CD4-positive, alpha-beta T cell treated with Interleukin-17A for 4 hours (primary cell): ENCODE data around the gene EGFL7.

ENCODE experiments used
- DNase-seq: peaks from one replicate; pipeline ENCODE4 v3.0.0-alpha.2; 2020; ENCODE audit warnings: mixed read lengths

EGFL7 gene

DNA sequence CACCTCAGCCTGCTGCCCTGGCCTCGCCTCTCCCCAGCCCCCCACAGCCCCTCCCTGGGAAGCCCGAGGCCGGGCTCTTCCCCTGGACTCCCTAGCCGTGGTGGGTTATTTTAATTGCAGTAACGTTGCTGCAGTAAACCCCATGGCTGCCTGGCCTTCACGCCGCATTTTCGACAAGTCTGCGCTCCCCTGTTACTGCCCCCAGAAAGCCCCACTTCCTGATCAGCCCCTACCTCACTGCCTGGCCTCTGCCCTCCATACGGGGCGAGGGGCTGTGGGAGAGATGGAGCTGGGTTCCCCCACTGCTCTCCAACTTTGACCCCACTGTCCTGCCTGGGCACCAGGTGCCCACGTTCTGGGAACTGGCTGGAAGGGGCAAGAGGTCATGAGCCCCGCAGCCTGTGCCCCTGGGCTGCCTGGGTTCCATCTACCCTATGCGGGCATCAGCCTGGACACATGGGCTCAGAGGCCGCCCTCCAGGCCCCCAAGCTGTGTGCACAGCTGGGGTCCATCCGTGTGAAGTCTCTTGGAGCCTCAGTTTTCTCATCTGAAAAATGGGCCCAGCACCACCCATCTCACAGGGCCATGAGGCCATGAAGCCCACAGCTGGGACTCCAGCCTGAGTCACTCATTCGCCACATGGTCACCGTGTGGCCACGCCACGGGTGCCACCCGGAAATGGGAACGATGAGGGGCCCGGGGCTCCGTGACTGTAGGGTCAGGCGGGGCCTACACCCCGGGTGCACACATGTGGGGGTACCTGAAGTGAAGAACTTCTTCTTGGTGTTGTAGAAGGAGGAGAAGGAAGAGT lies 11.5 kb downstream of the EGFL7 start:
- no peak for DNase-seq

DNA sequence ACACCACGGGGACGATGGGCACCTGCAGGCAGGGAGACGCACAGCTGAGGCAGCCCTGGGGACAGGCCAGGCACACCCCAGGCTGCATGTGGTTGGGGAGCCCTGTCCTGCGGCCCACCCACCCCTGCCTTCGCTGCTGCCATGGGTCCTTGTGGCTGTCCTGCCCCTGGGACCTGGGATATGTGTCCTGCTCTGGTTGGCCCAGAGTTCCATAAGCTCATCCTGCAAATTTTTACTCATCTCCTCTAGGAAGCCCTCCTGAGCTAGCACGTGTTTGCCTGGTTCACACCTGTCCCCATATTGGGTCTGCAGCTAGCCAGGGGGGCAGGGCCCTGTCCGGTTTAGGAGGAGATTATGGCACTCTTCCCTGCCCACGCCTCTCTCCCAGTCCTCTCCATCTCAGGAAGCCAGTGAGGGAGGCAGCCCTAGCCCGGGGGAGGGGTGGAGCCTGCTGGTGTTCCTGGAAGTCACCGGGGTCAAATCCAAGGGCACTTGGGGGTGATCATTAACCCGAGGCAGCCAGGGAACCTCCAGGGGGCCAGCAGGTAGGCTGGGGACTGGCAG lies 12.2 kb downstream of the EGFL7 start:
- DNase-seq: no peak

DNA sequence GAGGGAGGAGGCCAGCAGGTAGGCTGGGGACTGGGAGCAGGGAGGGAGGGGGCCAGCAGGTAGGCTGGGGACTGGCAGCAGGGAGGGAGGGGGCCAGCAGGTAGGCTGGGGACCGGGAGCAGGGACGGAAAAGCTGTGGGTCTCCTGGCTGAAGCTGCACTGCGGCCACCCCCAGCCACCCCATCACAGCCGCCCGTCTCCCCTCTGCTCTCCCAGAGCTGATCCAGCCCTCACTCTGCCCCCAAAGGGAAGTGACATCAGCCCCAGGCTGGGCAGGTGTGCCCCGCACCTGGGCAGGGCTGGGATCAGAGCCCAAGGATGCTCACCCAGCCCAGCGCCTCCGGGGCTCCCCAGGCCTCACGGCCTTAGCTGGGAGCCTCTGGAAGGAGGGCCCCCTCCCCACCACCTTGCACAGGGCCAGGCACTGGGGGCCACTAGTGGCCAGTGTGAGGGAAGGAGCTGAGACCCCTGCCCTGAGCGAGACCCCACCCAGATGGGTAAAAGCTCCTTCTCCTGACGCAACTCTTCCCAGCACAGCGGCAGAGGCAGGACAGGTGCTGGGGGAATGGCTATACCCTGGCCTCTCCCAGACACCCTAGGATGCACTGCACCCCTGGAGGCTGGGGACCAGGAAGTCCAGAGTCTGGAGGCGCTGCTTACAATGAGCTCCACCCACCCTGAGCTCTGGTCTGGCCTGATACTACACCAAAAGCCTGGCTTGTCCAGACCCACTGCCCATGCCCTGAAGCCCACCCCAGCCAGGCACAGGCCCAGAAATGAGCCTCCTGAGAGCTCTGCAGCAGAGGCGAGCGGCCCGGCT lies 13.0 kb downstream of the EGFL7 start:
- no peak for DNase-seq

DNA sequence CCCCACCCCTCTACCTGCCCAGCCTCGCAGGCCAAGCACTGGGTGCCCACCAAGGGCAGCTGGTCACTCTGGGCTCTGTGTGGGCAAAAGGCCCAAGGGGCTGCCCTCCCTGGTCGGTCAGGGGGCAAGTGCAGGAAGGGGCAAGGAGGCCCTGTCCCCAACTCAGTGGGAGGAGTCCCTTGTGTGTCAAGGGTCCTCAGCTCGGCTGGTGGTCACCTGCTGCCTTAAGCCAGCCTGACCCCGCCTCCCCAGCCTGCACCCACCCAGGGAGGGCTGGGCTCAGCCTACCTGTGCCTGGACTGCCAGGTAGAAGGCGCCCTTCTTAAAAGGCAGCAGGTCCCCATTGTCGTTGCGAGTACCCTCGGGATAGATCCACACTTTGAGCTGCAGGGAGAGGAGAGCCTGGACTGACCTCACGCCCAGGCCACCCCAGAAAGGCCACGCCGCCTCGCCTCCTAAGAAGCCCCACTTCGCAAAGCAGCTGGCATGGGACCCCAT lies 13.6 kb downstream of the EGFL7 start:
- no peak for DNase-seq

DNA sequence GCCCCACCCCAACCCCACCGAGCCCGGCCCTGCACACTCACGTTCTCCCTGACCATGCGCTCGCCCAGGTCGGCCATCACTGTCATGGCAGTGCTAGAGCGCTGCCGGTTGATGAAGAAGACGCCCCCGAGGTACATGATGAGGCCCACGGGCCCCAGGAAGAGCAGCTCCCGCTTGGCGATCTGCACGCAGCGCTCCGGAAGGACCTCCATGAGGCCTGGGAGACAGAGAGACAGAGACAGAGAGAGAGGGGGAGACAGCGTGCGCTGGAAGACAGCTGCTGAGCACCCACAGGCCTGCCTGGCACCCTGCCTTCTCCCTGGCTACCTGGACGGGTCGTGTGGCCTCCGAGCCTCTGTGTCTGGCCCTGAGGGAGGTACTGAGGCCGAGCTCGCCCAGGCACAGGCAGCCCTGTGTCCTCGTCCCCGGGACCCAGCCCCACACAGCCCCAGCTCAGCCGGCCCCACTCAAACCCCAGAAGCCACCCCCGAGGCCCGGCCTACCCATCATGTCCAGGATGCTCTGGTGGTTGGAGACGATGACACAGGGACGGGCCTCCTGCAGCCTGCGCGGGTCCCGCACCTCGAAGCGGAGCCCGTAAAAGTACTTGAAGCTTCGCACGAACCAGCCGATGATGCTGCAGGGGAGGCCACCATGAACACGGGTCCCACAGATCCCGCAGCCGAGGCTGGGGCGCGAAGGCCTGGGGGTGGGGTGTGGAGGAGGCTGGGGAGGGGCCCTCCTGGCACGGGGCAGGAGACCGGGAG lies 14.4 kb downstream of the EGFL7 start:
- DNase-seq: no peak

DNA sequence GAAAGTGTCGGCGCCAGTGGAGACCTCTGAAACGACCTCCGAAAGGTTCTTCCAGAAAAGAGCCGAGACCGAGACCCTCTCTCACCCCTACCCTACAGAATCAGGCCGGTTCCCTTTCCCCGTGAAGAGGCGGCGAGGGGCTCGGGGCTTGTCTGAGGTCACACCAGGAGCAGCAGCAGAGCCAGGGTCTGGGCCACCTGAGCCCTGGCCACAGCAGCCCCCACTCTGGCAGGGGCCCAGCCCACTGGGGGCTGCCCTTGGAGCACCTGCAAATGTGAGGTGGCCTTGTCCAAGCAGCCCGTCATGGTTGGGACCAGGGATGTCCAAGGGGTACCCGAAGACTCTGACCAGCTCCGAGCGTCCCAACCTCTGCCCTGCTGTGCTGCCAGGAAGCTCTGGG lies 15.3 kb downstream of the EGFL7 start:
- DNase-seq: no peak

DNA sequence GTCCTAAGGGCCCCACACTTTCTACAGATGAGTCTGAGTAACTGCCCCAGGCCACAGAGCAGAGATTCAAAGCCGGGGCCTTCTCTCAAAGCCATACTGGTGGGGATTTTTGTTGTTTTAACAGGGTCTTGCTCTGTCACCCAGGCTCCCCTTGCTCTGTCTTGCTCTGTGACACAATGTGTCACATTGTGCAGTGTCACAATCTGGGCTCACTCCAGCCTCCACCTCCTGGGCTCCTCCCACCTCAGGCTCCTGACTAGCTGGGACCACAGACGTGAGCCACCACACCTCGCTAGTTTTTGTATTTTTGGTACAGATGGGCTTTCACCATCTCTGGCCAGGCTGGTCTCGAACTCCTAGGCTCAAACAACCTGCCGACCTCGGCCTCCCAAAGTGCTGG lies 15.9 kb downstream of the EGFL7 start:
- no peak for DNase-seq

DNA sequence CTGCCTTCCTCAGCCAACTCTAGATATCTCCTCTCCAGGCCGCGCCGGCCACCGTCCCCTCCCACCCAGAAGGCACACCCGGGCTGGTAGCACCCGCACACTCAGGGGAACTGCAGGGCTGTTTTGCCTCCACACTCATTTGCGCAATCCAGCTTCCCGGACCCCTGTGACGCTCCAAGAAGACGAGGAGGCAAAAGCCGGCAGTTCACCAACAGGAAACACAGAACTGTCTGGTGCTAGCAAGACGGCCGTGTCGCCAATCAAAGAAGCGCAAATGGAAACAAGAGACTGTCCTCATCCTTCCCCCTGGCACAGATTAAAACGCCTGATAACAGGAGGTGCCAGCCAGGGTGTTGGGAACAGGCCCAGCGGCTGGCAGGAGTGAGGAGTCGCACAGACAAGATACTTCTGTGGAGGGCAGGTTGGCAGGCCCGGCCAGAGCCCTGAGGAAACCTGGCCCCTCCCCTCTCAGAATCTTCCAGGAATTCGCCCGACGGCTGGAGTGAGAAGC lies 16.8 kb downstream of the EGFL7 start:
- no peak for DNase-seq

DNA sequence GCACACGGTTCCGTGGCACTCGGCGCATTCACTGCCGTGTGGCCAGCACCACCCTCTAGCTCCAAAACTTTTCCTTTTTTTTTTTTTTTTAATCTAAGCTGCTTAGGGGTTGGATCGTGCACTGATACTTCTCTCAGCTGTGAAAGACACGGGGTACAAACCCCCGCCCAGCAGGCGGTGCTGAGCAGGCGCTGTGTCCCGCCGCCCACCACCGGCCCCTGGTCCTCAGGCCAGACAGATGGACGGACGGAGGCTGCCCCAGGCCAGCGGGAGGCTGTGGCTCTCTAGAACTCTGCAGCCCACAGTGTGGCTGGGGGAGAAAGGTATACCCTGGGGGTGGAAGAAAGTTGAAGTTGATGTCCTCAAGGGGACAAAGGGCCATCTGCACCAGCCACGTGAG lies 18.3 kb downstream of the EGFL7 start:
- no peak for DNase-seq

DNA sequence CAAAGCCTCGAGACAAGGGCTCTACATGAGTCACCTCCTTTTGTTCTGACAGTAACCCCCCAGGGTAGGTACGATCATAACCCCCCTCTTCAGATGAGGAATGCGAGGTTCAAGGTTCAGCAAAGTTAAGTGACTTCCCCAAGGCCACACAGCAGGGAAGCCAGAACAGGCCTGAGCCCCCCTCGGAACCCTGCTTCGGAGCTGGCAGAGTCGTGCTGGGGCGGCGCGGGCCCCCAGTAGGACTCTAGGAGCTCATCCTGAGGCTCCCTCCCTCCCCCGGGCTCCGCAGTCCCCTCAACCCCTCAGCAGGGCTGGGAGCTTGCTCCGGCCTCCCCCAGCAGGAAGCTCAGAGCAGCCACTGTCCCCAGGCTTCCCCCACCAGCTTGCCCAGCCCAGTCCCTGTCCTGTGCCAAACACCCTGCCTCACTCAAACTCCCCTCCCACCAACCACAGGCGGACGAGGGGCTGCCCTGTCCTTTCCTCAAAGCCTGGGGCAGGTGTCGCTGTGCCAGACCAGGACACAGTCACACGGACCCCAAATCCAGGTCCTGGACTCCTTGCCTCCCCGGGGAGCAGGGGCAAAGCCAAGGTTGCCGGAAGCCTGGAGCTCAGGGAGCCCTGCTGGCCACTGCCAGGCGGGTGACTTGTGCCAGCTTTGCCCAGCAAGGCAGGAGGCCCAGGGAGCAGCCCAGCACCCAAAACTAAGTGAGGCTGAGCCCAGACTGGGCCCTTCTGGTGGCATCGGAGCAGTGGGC lies 19.4 kb downstream of the EGFL7 start:
- DNase-seq: no peak

DNA sequence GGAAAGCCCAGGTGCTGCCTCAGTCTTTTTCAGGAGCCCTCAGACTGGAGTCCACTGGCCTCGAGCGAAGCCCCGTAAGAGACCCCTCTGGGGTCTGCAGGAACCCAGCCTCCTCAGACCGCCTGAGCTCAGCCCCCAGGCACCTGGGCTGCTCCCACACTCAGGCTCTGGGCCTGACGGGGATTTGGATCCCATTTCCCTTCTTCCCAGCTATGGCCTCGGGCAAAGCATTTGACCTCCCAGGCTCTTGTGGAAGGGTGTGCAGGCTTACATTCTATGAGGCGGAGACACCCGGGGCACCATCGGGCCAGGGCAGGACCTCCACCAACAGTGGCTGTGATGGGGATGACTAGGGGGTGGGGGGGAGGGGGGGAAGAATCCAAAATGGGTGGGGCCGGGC lies 20.0 kb downstream of the EGFL7 start:
- DNase-seq: no peak

DNA sequence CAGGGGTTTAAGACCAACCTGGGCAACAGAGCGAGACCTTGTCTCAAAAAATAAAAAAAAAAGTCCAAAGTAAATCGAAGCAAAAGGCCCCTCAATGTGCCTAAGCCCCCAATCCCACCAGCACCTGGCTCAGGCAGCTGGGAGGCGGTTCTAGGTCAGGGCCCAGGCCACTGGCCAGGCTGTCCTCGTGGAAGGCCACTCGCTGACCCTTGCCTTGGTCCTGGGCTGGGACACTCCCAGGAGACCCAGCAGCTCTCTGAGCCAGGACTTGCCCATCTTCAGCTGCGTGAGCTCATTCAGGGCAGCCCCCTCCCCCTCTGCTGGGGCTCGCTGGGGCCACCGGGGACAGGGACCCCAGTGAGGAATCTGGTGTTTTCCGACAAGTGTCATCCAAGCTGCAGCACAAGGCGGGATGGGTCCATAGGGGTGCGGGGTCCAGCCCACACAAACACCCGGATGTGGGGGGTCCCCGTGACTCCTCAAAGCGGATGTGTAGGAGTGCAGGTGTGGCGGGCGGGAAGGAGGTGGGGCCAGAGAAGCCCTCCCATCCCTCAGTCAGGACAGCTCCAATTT lies 20.5 kb downstream of the EGFL7 start:
- no peak for DNase-seq

DNA sequence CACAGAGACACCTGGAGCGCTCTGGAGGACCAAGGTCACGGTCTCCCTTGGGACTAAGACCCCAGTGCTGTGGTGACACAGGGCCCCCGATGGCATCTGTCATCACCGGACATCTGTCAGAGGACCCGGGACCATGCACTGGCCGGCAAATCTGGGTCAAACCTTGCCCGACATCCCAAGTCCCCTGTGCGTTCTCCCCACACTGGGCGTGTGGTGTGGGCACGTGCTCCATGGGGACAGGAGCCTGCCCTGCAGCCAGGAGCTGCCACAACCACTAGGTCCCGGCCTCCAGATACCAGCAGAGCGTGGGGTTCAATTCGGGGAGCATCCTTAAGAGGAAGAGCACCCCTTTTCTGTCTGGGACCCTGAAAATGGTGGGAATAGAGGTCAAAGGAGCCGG lies 21.0 kb downstream of the EGFL7 start:
- no peak for DNase-seq

DNA sequence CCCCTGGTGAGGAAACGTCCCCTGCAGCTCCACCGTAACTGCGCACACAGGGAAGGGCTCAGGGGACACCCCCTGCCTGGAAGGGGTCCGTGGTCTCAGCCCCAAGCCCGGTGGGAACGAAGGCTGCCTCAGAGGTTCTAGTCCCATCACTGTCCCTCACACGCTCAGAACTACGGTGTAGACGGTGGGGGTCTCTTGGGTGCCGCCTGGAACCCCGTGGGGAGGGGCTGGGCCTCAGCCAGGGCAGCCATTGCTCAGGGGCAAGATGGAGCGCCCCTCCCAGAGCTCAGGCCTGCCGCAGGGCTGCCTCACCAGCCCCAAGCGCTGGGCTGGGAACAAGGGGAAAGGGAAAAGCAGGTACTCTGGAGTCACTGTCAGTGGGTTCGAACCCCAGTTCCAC lies 21.6 kb downstream of the EGFL7 start:
- no peak for DNase-seq

DNA sequence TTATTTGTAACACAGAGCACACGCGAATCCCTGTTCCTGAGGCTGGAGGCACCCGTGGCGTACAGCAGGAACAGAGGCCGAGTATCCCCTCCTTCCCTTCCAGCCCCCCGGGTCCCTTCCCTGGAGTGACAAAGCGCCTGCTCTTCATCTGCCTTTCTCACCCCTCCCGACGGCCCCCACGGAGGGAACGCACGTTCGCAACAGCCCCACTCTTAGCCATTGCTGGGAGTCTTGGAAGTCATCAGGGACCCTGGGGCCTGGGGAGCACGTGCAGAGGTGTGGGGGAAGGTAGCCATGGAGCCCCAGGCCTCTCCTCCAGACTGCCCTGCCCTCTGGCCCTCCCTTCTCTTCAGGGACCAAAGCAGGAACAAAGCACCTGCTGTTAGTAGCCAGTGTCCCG lies 22.1 kb downstream of the EGFL7 start:
- no peak for DNase-seq

DNA sequence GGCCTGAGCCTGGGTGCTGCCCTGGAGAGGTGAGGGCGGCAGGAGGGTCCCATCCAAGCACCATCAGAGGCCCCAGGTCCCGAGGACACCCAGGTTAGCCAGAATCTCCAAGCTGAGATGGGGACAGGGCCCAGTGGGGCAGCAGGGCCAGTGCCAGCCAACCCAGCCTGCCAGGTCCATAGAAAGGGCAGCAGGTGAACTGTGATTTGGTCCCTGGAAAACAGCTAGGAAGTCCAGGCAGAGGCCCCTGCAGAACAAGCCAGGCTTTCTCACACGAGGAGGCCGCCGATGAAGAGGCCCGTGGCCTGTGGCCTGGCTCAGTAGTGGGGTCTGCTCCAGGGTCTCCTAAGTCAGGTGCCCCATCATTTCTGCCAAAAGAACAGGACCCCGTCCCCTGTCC lies 22.5 kb downstream of the EGFL7 start:
- DNase-seq: no peak

DNA sequence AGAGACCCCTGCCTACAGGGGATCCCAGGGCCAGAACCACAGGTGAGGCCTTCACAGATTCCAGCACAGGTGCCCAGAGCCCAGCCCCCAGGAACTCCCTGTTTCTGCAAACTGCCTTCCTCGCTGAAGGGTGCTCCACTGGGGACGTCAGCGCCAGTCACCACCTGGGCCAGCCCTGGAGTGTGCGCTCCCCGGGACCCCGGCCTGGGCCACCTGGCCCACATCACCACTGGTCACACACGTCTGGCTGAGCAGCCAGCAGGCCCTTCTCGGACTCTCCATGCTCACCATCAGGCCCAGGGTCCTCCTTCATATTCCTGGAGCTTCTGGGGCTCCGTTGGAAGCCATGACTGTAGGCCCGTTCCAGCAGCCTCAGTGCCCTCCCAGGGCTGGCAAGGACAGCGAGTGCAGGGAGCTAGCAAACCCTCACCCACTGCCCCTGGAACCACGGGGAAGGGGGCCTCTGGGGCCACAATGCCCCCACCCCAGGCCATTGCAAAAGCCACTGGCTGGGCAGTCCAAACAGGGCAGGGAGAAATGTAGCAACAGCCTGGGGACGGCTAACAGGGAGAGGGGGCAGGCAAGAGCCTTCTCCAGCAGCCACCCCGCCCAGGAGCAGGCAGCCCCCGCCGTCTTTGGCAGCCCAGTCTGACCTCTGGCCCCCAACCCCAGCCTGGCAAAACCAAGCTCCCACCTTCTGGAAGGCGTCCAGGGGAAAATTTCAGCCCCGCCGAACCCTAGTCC lies 23.2 kb downstream of the EGFL7 start:
- DNase-seq: no peak

DNA sequence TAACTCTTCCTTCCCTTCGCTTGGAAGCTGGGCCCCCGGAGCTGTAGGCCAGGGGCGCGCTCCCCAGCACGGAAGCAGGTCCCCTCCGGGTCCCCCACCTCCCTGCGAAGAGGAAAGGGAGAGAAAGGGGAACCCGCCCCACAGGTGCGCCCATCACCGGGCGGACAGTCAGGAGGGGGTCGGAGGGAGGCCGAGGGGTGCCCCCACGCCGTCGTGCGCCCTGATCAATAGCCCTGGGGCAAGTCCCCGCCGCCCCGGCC lies 23.7 kb downstream of the EGFL7 start:
- DNase-seq: no peak

DNA sequence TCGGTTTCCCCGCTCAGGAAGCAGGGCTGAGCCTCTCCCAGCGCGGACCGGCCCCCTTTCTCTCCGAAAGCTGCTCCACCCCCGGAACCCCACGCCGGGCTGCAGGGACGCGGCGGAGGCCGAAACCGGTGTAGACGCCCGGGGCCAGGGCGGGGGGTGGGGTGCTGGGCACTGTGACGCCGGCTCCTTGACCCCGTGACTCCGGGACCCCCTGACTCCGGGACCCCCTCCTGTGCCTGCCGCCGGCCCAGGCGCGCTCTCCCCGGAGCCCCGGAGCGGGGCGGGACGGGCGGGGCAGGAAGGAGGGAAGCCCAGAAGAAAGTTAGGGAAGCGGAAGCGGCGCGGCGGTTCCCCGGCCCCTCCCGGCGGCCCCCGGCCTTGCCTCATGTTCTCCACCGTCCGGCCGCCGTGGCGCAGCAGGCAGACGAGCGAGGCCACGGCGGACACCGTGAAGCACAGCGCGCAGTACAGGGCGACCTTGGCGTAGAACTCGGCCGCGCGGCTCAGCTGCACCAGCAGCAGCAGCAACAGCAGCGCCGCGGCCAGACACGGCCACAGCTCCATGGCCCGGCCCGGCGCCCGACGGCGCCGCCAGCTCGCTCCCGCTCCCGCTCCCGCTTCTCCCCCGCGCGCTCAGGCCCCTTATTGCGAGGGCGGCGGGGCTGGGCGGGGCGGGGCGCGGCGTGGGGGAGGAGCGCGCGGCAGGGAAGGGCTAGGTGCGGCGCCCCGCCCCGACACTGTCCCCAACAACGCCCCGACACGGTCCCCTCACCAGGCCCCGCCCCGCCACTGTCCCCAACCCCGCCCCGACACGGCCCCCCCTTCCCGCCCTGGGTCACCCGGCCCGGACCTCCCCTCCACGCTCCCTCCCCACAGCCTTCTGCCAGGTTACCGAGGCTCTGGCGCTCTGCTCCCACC lies 24.3 kb downstream of the EGFL7 start, which contains the start of gene AGPAT2:
TSS of gene AGPAT2 (minus strand) at position 664 of the 918 bp plus-strand sequence. CDS start at position 564, 100 bp downstream.
- DNase-seq: peak; percentile 83

DNA sequence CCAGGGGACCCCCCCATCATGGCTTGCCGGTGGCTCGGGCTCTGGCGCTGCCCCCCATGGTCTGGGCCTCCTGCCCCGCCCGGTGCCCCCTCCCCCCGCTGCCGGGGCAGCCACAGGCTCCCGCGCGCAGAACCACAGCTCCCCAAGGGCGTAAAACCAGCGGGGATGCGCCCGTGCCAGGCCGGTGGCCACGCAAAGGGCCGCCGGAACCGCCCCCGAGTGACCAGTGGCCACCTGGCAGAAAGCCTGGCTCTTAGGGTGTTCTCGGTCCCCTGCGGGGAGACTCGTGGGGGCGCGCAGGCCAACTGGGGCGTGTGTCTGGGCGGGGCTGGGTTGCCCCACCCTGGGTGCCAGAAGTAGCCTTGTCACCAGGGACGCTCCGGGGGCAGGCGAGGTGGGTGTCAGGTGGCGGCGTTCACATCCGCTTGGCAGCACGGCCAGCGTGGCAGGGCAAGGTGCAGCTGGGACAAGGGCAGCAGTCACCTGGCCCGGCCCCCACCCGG lies 25.1 kb downstream of the EGFL7 start:
- no peak for DNase-seq
